GM12878 (cell line): ENCODE measurements around the gene CNIH1. TPM values are rescaled to one million over a fixed set of nuclear protein-coding genes. Genes with fewer than 3 reads are reported as not detected.
A peak's percentile ranks its signal among the peaks of the same experiment; 100 is the strongest.

Experiments used
- ASH2L ChIP-seq: fragments of 300-600, 200-600 bp; sonication (generic); IDR thresholded peaks from 2 replicates; pipeline ENCODE4 v1.6.1; 2017; ENCODE audit warnings: low read depth, mild to moderate bottlenecking, borderline replicate concordance
- BRCA1 ChIP-seq: IDR thresholded peaks from 2 replicates; pipeline ENCODE4 v1.6.1; 2011; ENCODE audit warnings: low read depth, low read length, improper control_type of control experiment
- CEBPB ChIP-seq, 2 experiments: fragments of 150-350 bp in 1 of 2; IDR thresholded peaks; 2 replicates each; pipeline ENCODE4 v1.6.1; 2012 to 2014; ENCODE audit warnings: low read depth in 2 of 2, low read length in 2 of 2, borderline replicate concordance in 1 of 2, inconsistent platforms in 1 of 2
- CHD4 ChIP-seq: fragments of 200-600 bp; sonication (generic); IDR thresholded peaks from 2 replicates; pipeline ENCODE4 v1.6.1; 2016; ENCODE audit warnings: mild to moderate bottlenecking
- EGR1 ChIP-seq, 2 experiments: IDR thresholded peaks; 1 replicate in 1 of 2; 2 replicates in 1 of 2; pipeline ENCODE4 v1.6.1; 2011 to 2012; ENCODE audit warnings: low read depth in 2 of 2, low read length in 2 of 2, borderline replicate concordance in 1 of 2, mild to moderate bottlenecking in 1 of 2, moderate library complexity in 1 of 2
- EZH2 ChIP-seq: IDR thresholded peaks from 2 replicates; pipeline ENCODE4 v1.6.1; 2012; ENCODE audit warnings: low read depth, mild to moderate bottlenecking, control low read depth, inconsistent platforms, low read length, borderline replicate concordance; ENCODE audit not compliant: control insufficient read depth
- IRF4 ChIP-seq: IDR thresholded peaks from 2 replicates; pipeline ENCODE4 v1.6.1; 2011; ENCODE audit warnings: low read depth, low read length
- KLF5 ChIP-seq: fragments of 450-650 bp; IDR thresholded peaks from 2 replicates; pipeline ENCODE4 v1.6.1; 2014; ENCODE audit warnings: mild to moderate bottlenecking; ENCODE audit not compliant: partially characterized antibody
- MTA2 ChIP-seq: fragments of 450-650 bp; IDR thresholded peaks from 2 replicates; pipeline ENCODE4 v1.6.1; 2016; ENCODE audit warnings: low read depth, mild to moderate bottlenecking, moderate library complexity
- MYB ChIP-seq: fragments of 150-350 bp; IDR thresholded peaks from 2 replicates; pipeline ENCODE4 v1.6.1; 2014; ENCODE audit warnings: mild to moderate bottlenecking, low read depth, low read length, borderline replicate concordance
- NBN ChIP-seq: fragments of 450-650 bp; IDR thresholded peaks from 2 replicates; pipeline ENCODE4 v1.6.1; 2016
- NR2F1 ChIP-seq: fragments of 450-650 bp; conservative IDR thresholded peaks from 2 replicates; pipeline ENCODE4 v1.6.1; 2017; ENCODE audit warnings: mild to moderate bottlenecking
- POLR2AphosphoS5 ChIP-seq: IDR thresholded peaks from 2 replicates; pipeline ENCODE4 v1.6.1; 2011; ENCODE audit warnings: mild to moderate bottlenecking, low read length, inconsistent platforms
- RAD51 ChIP-seq: fragments of 450-650 bp; IDR thresholded peaks from 2 replicates; pipeline ENCODE4 v1.6.1; 2016; ENCODE audit warnings: moderate library complexity, mild to moderate bottlenecking, inconsistent platforms
- RUNX3 ChIP-seq: IDR thresholded peaks from 2 replicates; pipeline ENCODE4 v1.6.1; 2012; ENCODE audit warnings: low read length, inconsistent platforms
- SMAD1 ChIP-seq: fragments of 450-650 bp; IDR thresholded peaks from 2 replicates; pipeline ENCODE4 v1.6.1; 2018; ENCODE audit warnings: mild to moderate bottlenecking, low read depth; ENCODE audit not compliant: partially characterized antibody
- TAF1 ChIP-seq: IDR thresholded peaks from 2 replicates; pipeline ENCODE4 v1.6.1; 2011; ENCODE audit warnings: mild to moderate bottlenecking, low read depth, low read length, borderline replicate concordance
- TARDBP ChIP-seq: IDR thresholded peaks from 2 replicates; pipeline ENCODE4 v1.6.1; 2016; ENCODE audit warnings: borderline replicate concordance
- ZNF207 ChIP-seq: fragments of 450-650 bp; IDR thresholded peaks from 2 replicates; pipeline ENCODE4 v1.6.1; 2014; ENCODE audit warnings: antibody characterized with exemption, mild to moderate bottlenecking, borderline replicate concordance
- ZNF217 ChIP-seq: fragments of 450-650 bp; IDR thresholded peaks from 2 replicates; pipeline ENCODE4 v1.6.1; 2017; ENCODE audit warnings: antibody characterized with exemption, mild to moderate bottlenecking
- ZNF384 ChIP-seq: IDR thresholded peaks from 2 replicates; pipeline ENCODE4 v1.6.1; 2012; ENCODE audit warnings: low read depth, mild to moderate bottlenecking, low read length, improper control_type of control experiment, borderline replicate concordance
- polyA plus RNA-seq, 11 experiments: library from polyadenylated mRNA; depleted of rRNA in 4 of 11; unstranded in 6 of 11; stranded (reverse) in 5 of 11; fragments of >200 nt; fragmentation: Nextera tagmentation in 4 of 11; fragmentation: Illumina TruSeq in 1 of 11; extraction: Ambion mirVana in 4 of 11; extraction: Trizol in 1 of 11; gene quantifications; 1 replicate in 1 of 11; 2 replicates in 10 of 11; pipeline versions ENCODE4 v1.2.1 to v1.2.3, GENCODE V29; 2011 to 2016; ENCODE audit warnings: inconsistent platforms in 2 of 11, missing spikeins in 2 of 11, low read depth in 1 of 11
- total RNA-seq, 4 experiments: library from RNA; depleted of rRNA in 3 of 4; stranded (reverse); fragments of >200 nt in 3 of 4; fragmentation: Illumina TruSeq in 1 of 4; extraction: Trizol in 1 of 4; gene quantifications; 2 replicates each; pipeline versions ENCODE4 v1.2.1 to v1.2.3, GENCODE V29; 2013 to 2021
- TF ChIP-seq, protein P1 (sequence below): IDR thresholded peaks from 2 replicates; pipeline ENCODE4 v1.6.1; 2012; ENCODE audit warnings: low read depth, low read length, improper control_type of control experiment
- TF ChIP-seq, protein P2 (sequence below): fragments of 450-650 bp; IDR thresholded peaks from 2 replicates; pipeline ENCODE4 v1.6.1; 2016; ENCODE audit warnings: mild to moderate bottlenecking, moderate library complexity, borderline replicate concordance
- TF ChIP-seq, protein P3 (sequence below): fragments of 450-650 bp; IDR thresholded peaks from 2 replicates; pipeline ENCODE4 v1.6.1; 2016; ENCODE audit warnings: mild to moderate bottlenecking
- TF ChIP-seq, protein P4 (sequence below): fragments of 450-650 bp; IDR thresholded peaks from 2 replicates; pipeline ENCODE4 v1.6.1; 2018; ENCODE audit warnings: mild to moderate bottlenecking, low read depth, moderate library complexity; ENCODE audit not compliant: partially characterized antibody

The CNIH1 gene
- total and polyA plus RNA-seq, 10 of the 15 experiments (the other 5 are each of a cell fraction or from before 2014, with no cell fraction given) = 48.9 to 274 (median 110) TPM

DNA sequence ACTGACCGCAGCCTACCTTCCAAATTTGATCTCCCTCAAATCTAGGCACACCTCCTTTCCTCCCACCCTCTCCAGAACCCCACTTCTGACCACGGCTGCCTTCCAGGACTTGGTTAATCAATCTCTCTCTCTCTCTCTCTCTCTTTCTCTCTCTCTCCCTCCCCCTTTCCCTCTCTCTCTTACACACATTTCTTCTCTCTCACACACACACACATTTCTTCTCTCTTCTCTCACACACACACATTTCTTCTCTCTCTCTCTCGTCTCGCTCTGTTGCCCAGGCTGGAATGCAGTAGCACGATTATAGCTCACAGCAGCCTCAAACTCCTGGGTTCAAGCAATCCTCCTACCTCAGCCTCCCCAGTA is 48.1 kb upstream of the CNIH1 start (continued):
- TF ChIP-seq, protein P1, sequence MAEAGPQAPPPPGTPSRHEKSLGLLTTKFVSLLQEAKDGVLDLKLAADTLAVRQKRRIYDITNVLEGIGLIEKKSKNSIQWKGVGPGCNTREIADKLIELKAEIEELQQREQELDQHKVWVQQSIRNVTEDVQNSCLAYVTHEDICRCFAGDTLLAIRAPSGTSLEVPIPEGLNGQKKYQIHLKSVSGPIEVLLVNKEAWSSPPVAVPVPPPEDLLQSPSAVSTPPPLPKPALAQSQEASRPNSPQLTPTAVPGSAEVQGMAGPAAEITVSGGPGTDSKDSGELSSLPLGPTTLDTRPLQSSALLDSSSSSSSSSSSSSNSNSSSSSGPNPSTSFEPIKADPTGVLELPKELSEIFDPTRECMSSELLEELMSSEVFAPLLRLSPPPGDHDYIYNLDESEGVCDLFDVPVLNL = no peak
- TF ChIP-seq POLR2AphosphoS5 (no peak), KLF5 (no peak), EZH2 (no peak), IRF4 (no peak), BRCA1 (no peak), CEBPB (IDR thresholded peaks at IDR 0.05; ENCODE audit: borderline replicate concordance in 1 of 2, low read depth in 2 of 2, low read length in 2 of 2) (no peak), MTA2 (no peak), MYB (no peak), ZNF207 (no peak), EGR1 (IDR thresholded peaks at IDR 0.05; ENCODE audit: borderline replicate concordance in 1 of 2, low read depth in 2 of 2, low read length in 2 of 2) (no peak), TARDBP (no peak), RAD51 (no peak), NBN (peak; percentile 93), RUNX3 (peak; percentile 61), NR2F1 (no peak), CHD4 (no peak), ZNF384 (no peak), ASH2L (no peak), SMAD1 (no peak), ZNF217 (no peak), TAF1 (no peak)
- TF ChIP-seq, protein P2, sequence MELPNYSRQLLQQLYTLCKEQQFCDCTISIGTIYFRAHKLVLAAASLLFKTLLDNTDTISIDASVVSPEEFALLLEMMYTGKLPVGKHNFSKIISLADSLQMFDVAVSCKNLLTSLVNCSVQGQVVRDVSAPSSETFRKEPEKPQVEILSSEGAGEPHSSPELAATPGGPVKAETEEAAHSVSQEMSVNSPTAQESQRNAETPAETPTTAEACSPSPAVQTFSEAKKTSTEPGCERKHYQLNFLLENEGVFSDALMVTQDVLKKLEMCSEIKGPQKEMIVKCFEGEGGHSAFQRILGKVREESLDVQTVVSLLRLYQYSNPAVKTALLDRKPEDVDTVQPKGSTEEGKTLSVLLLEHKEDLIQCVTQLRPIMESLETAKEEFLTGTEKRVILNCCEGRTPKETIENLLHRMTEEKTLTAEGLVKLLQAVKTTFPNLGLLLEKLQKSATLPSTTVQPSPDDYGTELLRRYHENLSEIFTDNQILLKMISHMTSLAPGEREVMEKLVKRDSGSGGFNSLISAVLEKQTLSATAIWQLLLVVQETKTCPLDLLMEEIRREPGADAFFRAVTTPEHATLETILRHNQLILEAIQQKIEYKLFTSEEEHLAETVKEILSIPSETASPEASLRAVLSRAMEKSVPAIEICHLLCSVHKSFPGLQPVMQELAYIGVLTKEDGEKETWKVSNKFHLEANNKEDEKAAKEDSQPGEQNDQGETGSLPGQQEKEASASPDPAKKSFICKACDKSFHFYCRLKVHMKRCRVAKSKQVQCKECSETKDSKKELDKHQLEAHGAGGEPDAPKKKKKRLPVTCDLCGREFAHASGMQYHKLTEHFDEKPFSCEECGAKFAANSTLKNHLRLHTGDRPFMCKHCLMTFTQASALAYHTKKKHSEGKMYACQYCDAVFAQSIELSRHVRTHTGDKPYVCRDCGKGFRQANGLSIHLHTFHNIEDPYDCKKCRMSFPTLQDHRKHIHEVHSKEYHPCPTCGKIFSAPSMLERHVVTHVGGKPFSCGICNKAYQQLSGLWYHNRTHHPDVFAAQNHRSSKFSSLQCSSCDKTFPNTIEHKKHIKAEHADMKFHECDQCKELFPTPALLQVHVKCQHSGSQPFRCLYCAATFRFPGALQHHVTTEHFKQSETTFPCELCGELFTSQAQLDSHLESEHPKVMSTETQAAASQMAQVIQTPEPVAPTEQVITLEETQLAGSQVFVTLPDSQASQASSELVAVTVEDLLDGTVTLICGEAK = peak; percentile 43; the same call in 1 of the 2 replicates
- TF ChIP-seq, protein P3, sequence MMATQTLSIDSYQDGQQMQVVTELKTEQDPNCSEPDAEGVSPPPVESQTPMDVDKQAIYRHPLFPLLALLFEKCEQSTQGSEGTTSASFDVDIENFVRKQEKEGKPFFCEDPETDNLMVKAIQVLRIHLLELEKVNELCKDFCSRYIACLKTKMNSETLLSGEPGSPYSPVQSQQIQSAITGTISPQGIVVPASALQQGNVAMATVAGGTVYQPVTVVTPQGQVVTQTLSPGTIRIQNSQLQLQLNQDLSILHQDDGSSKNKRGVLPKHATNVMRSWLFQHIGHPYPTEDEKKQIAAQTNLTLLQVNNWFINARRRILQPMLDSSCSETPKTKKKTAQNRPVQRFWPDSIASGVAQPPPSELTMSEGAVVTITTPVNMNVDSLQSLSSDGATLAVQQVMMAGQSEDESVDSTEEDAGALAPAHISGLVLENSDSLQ = no peak
- TF ChIP-seq, protein P4, sequence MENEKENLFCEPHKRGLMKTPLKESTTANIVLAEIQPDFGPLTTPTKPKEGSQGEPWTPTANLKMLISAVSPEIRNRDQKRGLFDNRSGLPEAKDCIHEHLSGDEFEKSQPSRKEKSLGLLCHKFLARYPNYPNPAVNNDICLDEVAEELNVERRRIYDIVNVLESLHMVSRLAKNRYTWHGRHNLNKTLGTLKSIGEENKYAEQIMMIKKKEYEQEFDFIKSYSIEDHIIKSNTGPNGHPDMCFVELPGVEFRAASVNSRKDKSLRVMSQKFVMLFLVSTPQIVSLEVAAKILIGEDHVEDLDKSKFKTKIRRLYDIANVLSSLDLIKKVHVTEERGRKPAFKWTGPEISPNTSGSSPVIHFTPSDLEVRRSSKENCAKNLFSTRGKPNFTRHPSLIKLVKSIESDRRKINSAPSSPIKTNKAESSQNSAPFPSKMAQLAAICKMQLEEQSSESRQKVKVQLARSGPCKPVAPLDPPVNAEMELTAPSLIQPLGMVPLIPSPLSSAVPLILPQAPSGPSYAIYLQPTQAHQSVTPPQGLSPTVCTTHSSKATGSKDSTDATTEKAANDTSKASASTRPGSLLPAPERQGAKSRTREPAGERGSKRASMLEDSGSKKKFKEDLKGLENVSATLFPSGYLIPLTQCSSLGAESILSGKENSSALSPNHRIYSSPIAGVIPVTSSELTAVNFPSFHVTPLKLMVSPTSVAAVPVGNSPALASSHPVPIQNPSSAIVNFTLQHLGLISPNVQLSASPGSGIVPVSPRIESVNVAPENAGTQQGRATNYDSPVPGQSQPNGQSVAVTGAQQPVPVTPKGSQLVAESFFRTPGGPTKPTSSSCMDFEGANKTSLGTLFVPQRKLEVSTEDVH = no peak
